GM18526 (cell line): Measurements from ENCODE around the gene MSI2.

ENCODE experiments used
- POLR2A ChIP-seq: IDR thresholded peaks from 3 replicates; pipeline ENCODE4 v1.6.1; 2011; ENCODE audit not compliant: insufficient read length; ENCODE audit errors: extremely low read depth

MSI2 gene

GRCh38 chr17:57468932-57469775 lies 212.8 kb downstream of the MSI2 start:
- TF ChIP-seq POLR2A, result no peak

DNA sequence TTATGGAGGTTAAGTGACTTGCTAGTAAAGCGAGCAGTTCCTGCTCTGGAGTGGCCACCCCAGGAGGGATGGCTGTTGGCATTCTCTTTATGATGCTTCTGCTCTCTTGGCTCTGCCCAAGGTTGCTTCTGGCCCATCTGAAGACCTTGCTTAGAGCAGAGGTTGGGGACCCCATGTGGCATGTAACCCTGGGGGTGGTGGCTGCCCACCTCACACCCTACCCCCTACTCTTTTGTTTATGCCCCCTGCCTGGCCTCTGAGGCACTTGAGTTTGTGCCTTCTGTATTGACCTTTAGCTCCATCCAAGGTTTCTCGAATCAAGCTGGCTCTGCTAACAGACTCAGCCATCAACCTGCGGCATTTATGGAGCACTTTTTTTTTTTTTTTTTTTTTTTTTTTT lies 214.6 kb downstream of the MSI2 start:
- TF ChIP-seq POLR2A, result no peak

DNA sequence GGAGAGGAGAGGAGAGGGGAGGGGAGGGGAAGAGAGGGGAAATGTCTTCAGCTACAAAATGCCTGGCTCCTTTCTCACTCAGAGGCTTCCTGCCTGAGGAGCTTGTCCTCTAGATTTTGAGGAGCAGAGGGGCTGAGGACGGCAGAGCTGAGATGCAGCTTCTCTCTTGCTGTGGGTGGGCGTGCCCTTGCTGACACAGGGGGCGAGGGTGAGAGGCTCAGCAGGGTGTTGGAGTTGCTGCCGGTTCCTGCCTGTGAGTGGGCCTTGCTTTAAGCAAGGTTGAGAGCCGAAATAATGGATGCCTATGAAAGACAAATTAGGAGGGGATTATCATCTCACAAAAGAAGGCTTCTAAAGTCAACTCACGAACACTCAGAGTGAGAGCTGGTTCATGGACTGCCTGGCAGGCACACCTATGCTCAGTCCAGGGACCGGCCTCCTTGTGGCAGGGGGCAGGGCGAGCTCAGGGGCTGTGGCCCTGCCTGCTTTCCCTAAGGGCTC lies 215.6 kb downstream of the MSI2 start:
- TF ChIP-seq POLR2A, result no peak

DNA sequence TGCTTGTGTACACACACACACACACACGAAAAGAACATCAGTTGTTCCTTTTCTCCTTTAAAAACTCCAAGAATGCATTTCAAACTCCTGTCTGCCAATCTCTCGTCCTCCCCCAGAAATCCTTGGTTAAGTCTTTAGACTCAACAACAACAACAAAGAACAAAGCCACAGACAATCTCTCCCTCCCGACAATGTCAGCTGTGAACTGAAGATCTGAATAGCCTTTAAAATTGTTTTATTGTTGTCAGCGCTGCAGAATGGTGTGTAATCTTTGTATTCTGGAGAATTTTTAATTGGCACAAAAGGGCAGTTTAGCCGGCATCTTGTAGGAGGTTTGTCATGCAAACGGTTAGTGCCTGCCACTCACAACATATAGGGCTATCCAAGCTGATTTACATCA lies 219.5 kb downstream of the MSI2 start:
- no peak for TF ChIP-seq POLR2A

- TF ChIP-seq POLR2A, result no peak
Observed at GRCh38 chr17:57477522-57478362, 221.4 kb downstream of the MSI2 start.

DNA sequence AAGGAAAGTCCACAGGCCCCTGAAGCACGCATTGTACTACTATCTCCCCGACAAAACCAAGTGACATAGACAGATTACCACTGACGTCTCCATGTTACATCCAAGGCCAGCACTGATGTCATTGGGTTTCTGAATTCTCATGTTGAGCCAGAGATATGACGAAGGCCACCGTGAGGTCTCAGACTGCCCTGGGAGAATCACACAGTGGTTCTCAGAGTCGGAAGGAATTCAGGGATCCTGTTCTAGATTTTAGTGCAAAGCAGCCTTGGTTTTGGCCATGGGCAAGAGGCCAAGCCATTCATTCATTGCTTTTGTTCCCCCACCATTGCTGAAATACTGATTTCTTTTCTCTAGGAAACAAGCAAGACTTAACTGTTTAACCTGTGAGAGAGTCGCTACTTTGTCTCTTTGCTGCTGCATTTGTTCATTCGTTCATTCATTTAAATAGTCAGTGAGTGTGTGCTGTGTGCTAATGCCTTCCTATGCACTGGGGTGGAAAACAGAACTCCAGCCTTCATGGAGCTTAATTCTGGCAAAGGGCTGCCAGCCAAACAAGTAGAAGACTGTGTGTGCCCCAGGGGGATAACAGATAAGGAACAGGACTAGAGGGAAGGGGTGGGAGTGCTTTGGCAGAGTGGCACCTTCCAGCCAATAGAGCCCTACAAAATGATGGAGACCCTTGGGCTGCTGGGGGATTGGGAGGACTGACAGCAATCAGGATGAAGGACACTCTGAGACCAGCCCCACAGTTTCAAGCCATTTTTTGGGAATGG lies 222.3 kb downstream of the MSI2 start:
- no peak for TF ChIP-seq POLR2A

- no peak for TF ChIP-seq POLR2A
Observed at GRCh38 chr17:57480438-57481196, 224.3 kb downstream of the MSI2 start.

- no peak for TF ChIP-seq POLR2A
Observed at GRCh38 chr17:57481910-57482391, 225.6 kb downstream of the MSI2 start.

DNA sequence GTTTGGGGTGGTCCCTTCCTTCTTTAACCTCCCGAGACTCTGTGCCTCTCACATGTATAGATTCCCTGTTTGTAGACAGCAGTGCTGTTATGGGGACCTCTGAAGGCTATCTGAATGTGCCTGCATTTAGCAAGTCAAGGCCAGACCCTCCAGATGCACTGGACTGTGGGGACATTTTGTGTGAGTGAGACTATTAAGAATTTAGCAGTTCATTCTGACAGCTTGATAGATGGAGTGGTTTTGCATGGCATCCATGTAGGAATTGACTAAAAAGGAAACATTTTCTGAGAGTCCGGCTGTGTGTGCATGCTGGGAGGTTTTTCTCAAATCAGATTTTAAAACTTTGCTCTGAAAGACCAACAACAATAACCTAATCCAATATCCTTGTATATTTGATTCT lies 226.3 kb downstream of the MSI2 start:
- no peak for TF ChIP-seq POLR2A

DNA sequence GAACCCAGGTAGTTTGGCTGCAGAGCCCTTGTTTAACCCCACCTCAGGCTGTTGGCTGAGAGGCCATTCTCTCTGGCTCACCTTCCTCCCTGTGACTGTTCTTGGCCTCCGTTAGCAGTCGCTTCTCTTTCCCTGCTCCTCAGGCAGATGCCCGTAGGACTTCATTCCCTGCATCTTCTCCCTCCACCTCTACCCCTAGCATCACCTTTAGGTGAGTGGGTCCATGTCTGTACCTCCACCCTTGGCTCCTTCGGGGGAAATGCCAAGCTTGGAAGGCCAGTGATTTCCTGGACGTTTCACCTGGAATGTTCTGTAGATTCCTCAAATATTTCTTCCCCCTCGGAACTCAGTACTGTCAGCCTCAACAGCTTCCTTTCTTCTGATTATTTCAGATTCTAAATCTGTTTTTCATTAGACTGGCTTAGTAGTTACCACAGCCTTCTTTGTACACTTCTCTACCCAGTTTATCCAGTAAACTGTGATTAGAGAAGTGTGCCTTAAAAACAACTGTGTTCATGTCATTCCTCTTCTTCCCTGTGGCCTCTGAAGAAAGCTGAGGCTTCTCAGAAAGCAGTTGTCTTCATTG lies 227.9 kb downstream of the MSI2 start:
- TF ChIP-seq POLR2A, result no peak

DNA sequence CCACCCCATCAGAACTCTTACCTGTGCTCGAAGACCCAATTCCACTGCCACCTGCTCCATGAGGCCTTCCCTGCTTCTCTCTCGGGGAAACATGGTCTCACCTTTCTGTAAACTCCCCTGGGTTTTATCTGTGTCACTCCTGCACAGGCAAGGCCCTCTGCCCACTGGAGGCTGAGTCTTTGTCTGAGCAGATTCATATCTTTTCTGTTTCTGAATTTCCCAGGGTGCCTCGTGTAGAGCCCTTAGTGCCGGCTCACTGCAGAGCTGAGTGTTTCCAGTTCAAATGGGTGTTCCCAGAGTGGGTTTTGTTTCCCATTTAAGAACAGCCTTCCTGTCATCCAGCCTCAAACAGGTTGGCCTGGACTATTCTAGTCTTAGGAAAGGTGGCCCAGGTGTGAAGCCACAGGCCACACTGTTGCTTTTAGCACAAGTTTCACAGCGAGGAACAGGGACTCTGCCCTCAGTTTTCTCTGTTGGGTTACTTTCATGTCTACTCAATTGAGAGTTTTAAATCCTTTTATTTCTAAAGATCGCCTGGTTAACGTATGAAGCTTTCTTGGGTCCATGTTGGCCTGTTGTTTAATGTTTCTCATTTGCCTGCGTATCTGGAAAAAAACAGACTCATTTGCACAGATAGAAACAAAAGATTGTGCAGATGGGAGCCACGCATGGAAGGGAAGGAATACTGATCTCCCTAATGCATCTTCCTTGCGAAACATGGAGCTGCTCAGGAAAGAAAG lies 228.7 kb downstream of the MSI2 start:
- TF ChIP-seq POLR2A, result no peak

GRCh38 chr17:57485566-57485865 lies 229.2 kb downstream of the MSI2 start:
- no peak for TF ChIP-seq POLR2A

DNA sequence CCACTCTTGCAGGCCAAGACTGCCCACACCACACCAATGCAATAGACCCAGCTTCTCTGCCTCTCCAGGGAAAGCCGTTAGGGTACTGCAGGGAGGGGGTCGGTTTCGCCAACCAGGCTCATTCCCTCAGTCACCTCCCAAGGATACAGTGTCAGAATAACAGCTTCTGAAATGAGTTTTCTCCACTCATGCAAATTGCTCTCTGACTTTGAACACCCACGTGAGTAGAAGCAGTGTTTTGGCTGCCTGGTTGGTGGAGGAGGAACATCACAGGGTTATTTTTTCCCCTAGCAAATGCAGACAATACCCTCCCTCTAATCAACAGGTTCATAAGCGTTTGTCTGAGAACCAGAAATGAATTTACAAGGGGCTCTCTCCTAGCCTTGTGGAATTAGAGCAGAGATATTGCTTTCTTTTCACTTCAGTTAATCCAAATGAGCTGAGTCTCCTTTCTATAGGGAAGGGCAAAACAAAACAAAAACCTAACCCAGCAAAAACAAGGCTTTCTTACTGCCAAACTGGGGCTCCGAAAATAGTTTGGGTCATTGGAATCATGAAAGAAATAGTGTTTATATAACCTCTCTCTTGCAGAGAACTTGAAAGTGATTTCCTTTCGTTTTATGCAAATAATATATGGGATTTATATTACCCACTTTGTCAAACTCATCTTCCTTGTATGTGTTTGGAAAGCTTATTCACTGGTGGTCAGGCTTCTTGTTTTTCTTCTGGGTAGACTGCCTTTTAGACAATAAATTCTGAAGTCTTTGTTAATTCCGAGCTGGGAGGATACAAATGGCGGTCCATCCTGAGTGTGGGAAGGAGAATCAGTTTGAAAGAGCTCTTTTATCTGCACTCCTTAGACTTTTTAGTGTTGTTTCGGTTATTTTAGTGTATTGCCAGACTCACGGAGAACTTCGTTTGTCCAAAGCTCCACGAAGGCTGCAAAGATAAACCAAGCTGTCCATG lies 229.9 kb downstream of the MSI2 start:
- TF ChIP-seq POLR2A, result no peak

DNA sequence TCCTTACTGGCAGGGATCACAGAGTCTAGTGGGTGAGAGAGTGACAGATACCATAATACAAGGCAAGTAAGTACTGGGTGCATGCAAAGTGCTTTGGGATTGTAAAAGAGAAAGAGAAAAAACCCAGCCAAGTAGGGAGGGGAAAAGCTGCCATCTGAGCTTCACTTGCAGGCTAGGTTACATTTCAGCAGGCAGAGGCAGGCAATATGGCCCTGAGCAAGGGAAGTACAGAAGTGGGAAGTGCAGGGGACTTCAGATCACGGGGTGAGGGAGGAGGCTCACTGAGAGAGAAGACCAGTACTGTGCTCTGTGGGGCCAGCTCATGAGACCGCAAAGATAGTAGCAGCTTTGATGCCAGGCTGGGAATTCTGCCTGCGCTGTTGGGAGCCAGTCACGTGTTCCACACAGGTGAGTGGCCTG lies 230.6 kb downstream of the MSI2 start:
- no peak for TF ChIP-seq POLR2A
